ENCODE results near the gene ULK1.

GRCh38 chr12:131882804-131883520 lies 11.5 kb upstream of the ULK1 start:
- TF ChIP-seq CBFB (CRISPR knock-in tag; IDR thresholded peaks at IDR 0.05; ENCODE audit: low read depth) (no peak), CTCF (IDR thresholded peaks at IDR 0.05) (no peak), NR2C2 (CRISPR knock-in tag; IDR thresholded peaks at IDR 0.05) (no peak), PRDM15 (CRISPR knock-in tag; IDR thresholded peaks at IDR 0.05) (no peak), ATF1 (CRISPR knock-in tag; IDR thresholded peaks at IDR 0.05) (no peak), MAX (CRISPR knock-in tag; IDR thresholded peaks at IDR 0.05) (no peak), NR3C1 (CRISPR knock-in tag; conservative IDR thresholded peaks at IDR 0.05; ENCODE audit: low read depth) (no peak)
